CD4-positive, alpha-beta T cell treated with Interleukin-4 for 4 hours (primary cell): ENCODE data around the gene OSBPL10.
"Not testable (repeated sequence)": the region's sequence is repeated elsewhere in the genome, so short reads cannot be mapped to it uniquely, and the experiment has no call there.

Source experiments
- DNase-seq: peaks from one replicate; pipeline ENCODE4 v3.0.0-alpha.2; 2020

The OSBPL10 gene

GRCh38 chr3:31981206-31982181 is at the start of gene OSBPL10, which contains the start of gene ZNF860:
Gene OSBPL10, minus strand, starts transcription at chr3:31981262. Its CDS starts 83 bp downstream, at chr3:31981179.
Gene ZNF860, plus strand, starts transcription at chr3:31981750. Its CDS starts 7,330 bp downstream, at chr3:31989080.
- DNase-seq = no peak

GRCh38 chr3:32026593-32026992 is 45.5 kb upstream of the OSBPL10 start:
- DNase-seq = no peak

- DNase-seq = no peak
Observed at GRCh38 chr3:32022947-32023346, 41.9 kb upstream of the OSBPL10 start.

GRCh38 chr3:32021748-32022147 is 40.7 kb upstream of the OSBPL10 start:
- DNase-seq = no peak

- no peak for DNase-seq
Observed at GRCh38 chr3:32021155-32021554, 40.1 kb upstream of the OSBPL10 start.

- DNase-seq = peak; percentile 50
Observed at GRCh38 chr3:32018757-32019564, 37.9 kb upstream of the OSBPL10 start.

GRCh38 chr3:32017286-32017685 is 36.2 kb upstream of the OSBPL10 start:
- DNase-seq = no peak

- DNase-seq = not testable (repeated sequence)
Observed at GRCh38 chr3:32015638-32016037, 34.6 kb upstream of the OSBPL10 start.

- DNase-seq = not testable (repeated sequence)
Observed at GRCh38 chr3:32010699-32011098, 29.6 kb upstream of the OSBPL10 start.

GRCh38 chr3:32009957-32010356 is 28.9 kb upstream of the OSBPL10 start:
- DNase-seq = no peak

- no peak for DNase-seq
Observed at GRCh38 chr3:32009101-32009500, 28.0 kb upstream of the OSBPL10 start.

GRCh38 chr3:32004113-32004765 is 23.2 kb upstream of the OSBPL10 start:
- DNase-seq = no peak

- no peak for DNase-seq
Observed at GRCh38 chr3:32003380-32003779, 22.3 kb upstream of the OSBPL10 start.

GRCh38 chr3:32002561-32003368 is 21.7 kb upstream of the OSBPL10 start:
- no peak for DNase-seq

GRCh38 chr3:32000877-32001276 is 19.8 kb upstream of the OSBPL10 start:
- DNase-seq = no peak

GRCh38 chr3:31999907-32000439 is 18.9 kb upstream of the OSBPL10 start:
- DNase-seq = no peak

GRCh38 chr3:31997500-31997899 is 16.4 kb upstream of the OSBPL10 start:
- no peak for DNase-seq

GRCh38 chr3:31996195-31996594 is 15.1 kb upstream of the OSBPL10 start:
- no peak for DNase-seq

GRCh38 chr3:31995026-31995425 is 14.0 kb upstream of the OSBPL10 start:
- not testable (repeated sequence) for DNase-seq

GRCh38 chr3:31993843-31994242 is 12.8 kb upstream of the OSBPL10 start:
- DNase-seq = no peak

GRCh38 chr3:31992995-31993394 is 11.9 kb upstream of the OSBPL10 start:
- not testable (repeated sequence) for DNase-seq

- no peak for DNase-seq
Observed at GRCh38 chr3:31988271-31988670, 7.2 kb upstream of the OSBPL10 start.
